ENCODE data around the gene ACOX1.

DNA sequence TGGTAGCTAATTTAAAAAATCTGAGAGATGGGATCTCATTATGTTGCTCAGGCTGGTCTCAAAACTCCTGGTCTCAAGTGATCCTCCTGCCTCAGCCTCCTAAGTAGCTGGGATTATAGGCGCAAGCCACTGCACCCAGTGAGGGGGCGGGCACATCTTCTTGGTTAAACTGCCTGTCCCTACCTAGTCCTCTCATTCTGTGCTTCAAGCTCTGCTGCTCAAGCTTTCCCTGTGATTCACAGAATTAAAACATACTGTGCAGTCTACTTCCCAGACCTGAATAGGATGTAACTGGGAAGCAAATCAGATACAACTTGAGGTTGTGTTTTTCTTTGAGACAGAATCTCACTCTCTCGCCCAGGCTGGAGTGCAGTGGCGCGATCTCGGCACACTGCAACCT is 76.6 kb downstream of the ACOX1 start:
- TF ChIP-seq POLR2A (IDR thresholded peaks at IDR 0.05; ENCODE audit: low read depth, low read length) = no peak
- no peak for TF ChIP-seq POLR2AphosphoS5 (IDR thresholded peaks at IDR 0.05; ENCODE audit: low read depth, low read length)
